Epithelial cell of esophagus (primary cell): ENCODE results near the gene RFX3.

ENCODE experiments used
- DNase-seq: peaks from one replicate; pipeline ENCODE4 v3.0.0; 2010; ENCODE audit warnings: low read depth
- H3K4me3 ChIP-seq: 2 replicates; pipeline ENCODE4 v1.5.1; 2011; ENCODE audit warnings: mild to moderate bottlenecking, low read length, control low read depth
- CTCF ChIP-seq: IDR thresholded peaks from 2 replicates; pipeline ENCODE4 v1.5.1; 2011; ENCODE audit warnings: low read depth, mild to moderate bottlenecking, low read length, control low read depth, inconsistent platforms; ENCODE audit not compliant: insufficient read depth; ENCODE audit errors: missing control alignments

The RFX3 gene

DNA sequence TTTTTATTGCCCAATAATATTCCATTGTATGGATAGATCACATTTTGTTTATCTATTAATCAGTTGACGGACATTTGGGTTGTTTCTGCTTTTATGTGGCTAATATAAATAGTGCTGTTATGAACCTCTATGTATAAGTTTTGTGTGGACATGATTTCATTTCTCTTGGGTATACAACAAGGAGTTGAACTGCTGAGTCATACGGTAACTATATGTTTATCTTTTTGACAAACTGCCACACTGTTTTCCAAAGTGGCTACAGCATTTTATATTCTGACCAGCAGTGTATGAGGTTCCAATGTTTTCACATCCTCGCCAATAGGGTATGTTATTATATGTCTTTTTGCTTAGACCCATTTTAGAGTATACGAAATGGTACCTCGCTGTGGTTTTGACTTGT lies 264.3 kb downstream of the RFX3 start:
- H3K4me3 ChIP-seq: no peak overlapping the region
- no peak for TF ChIP-seq CTCF
- DNase-seq: peak; percentile 1

DNA sequence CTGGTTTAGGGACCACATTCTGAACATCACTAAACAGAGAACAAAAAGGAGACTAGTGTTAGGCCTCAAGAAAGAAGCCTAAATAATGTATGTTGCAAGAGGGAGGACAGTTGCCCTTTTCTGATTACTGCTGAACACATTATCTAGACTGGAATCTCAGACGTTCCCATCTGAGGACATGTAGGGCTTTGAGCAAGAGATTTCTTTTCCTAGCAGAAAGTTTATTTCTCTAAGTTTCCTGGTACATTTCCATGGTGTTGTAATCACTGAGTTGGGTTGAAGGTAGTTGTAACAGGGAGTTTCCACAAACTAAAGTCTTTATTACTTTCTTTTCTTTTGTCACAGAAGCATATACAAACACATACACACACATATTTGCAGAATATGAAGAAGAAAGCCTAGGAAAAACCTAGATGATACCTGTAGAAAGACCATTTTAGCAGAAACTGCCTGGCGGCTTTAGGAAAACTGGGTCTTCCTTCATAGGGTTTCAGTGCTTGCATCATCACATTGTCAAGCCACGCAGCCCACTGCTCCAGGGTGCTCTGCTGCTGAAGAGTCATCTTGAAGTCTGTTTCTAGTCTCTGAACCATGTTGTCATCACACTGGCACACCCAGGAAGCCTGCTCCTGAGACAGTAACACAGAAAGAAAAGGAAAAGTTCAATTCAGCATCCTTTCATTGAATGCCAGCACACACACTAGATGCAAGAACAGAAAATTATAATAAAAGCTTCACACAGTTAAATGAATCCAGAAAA lies 269.1 kb downstream of the RFX3 start:
- no peak overlapping the region for H3K4me3 ChIP-seq
- TF ChIP-seq CTCF: no peak
- no peak for DNase-seq

- no peak for DNase-seq
- no peak overlapping the region for H3K4me3 ChIP-seq
- no peak for TF ChIP-seq CTCF
These were observed 274.5 kb downstream of the RFX3 start for GRCh38 chr9:3251309-3251708.

- TF ChIP-seq CTCF: no peak
- no peak overlapping the region for H3K4me3 ChIP-seq
- DNase-seq: no peak
These were observed 275.1 kb downstream of the RFX3 start for GRCh38 chr9:3250741-3251140.

DNA sequence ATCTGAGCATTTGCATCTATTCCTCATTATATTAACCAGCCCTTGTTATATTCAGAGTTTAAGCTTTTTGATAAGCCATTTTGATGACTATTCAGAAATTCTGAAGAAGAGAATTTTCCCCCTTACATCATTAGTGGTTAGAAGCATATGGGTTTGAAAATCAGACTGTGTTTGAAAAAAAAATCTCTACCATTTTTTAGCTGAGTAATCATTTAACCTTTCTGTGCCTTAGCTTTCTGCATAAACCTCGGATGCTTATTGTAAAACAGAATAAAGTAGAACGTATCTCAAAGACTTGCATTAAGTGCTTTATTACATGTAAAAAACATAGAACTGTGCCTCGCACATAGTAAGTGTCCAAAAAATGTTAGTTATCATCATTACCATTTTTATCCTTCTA lies 278.6 kb downstream of the RFX3 start:
- TF ChIP-seq CTCF: no peak
- no peak for DNase-seq
- no peak overlapping the region for H3K4me3 ChIP-seq

- no peak overlapping the region for H3K4me3 ChIP-seq
- no peak for DNase-seq
- TF ChIP-seq CTCF: no peak
These were observed 279.6 kb downstream of the RFX3 start for GRCh38 chr9:3246241-3246640.
